A549 (cell line): ENCODE results near the gene FAAP24. TPM values are rescaled to one million over a fixed set of nuclear protein-coding genes. Genes with fewer than 3 reads are reported as not detected.

Source experiments
- BCL3 ChIP-seq: fragments of >200 bp; sonication (Bioruptor Twin); formaldehyde crosslinking; IDR thresholded peaks from 3 replicates; pipeline ENCODE4 v1.6.1; 2016
- BHLHE40 ChIP-seq: IDR thresholded peaks from 2 replicates; pipeline ENCODE4 v1.6.1; 2012; ENCODE audit warnings: low read depth, low read length, inconsistent platforms
- CBX8 ChIP-seq: fragments of 200-600 bp; sonication (generic); IDR thresholded peaks from 2 replicates; pipeline ENCODE4 v1.6.1; 2016
- CEBPB ChIP-seq, 2 experiments: fragments of >200 bp in 1 of 2; sonication (Bioruptor Twin) in 1 of 2; formaldehyde crosslinking in 1 of 2; IDR thresholded peaks; 2 replicates each; pipeline ENCODE4 v1.6.1; 2012 to 2016
- CHD2 ChIP-seq: fragments of 150-350 bp; IDR thresholded peaks from 2 replicates; pipeline ENCODE4 v1.6.1; 2014; ENCODE audit warnings: low read length; ENCODE audit not compliant: partially characterized antibody
- CHD4 ChIP-seq: fragments of 200-600 bp; sonication (generic); IDR thresholded peaks from 2 replicates; pipeline ENCODE4 v1.6.1; 2016; ENCODE audit warnings: antibody characterized with exemption, mild to moderate bottlenecking, borderline replicate concordance
- E2F6 ChIP-seq: IDR thresholded peaks from 2 replicates; pipeline ENCODE4 v1.6.1; 2012; ENCODE audit warnings: low read depth, borderline replicate concordance
- EHF ChIP-seq: fragments of 250-450 bp; sonication (Bioruptor Pico); IDR thresholded peaks from 2 replicates; pipeline ENCODE4 v1.5.0; 2020; ENCODE audit warnings: mild to moderate bottlenecking
- ESRRA ChIP-seq: fragments of 150-350 bp; IDR thresholded peaks from 2 replicates; pipeline ENCODE4 v1.6.1; 2014; ENCODE audit warnings: mild to moderate bottlenecking, low read length, borderline replicate concordance
- GATA3 ChIP-seq: IDR thresholded peaks from 2 replicates; pipeline ENCODE4 v1.6.1; 2012; ENCODE audit warnings: borderline replicate concordance
- HDAC2 ChIP-seq: fragments of 200-600 bp; sonication (generic); IDR thresholded peaks from 2 replicates; pipeline ENCODE4 v1.6.1; 2016
- HOXB13 ChIP-seq: fragments of 250-450 bp; sonication (Bioruptor Pico); IDR thresholded peaks from 2 replicates; pipeline ENCODE4 v1.5.0; 2020; ENCODE audit warnings: low read depth, mild to moderate bottlenecking, moderate library complexity
- JUNB ChIP-seq: fragments of >200 bp; sonication (Bioruptor Twin); formaldehyde crosslinking; IDR thresholded peaks from 2 replicates; pipeline ENCODE4 v1.6.1; 2016
- MAFK ChIP-seq: fragments of 450-650 bp; IDR thresholded peaks from 2 replicates; pipeline ENCODE4 v1.6.1; 2014; ENCODE audit not compliant: partially characterized antibody
- MAZ ChIP-seq: fragments of 150-350 bp; IDR thresholded peaks from 2 replicates; pipeline ENCODE4 v1.6.1; 2014; ENCODE audit warnings: antibody characterized with exemption, low read depth, low read length, borderline replicate concordance
- MYC ChIP-seq: IDR thresholded peaks from 2 replicates; pipeline ENCODE4 v1.6.1; 2012; ENCODE audit warnings: mild to moderate bottlenecking, inconsistent platforms, low read length, improper control_type of control experiment, borderline replicate concordance
- NR3C1 ChIP-seq: fragments of >200 bp; sonication (Bioruptor Twin); formaldehyde crosslinking; IDR thresholded peaks from 3 replicates; pipeline ENCODE4 v1.6.1; 2017
- POLR2A ChIP-seq: IDR thresholded peaks from 2 replicates; pipeline ENCODE4 v1.6.1; 2012; ENCODE audit warnings: mild to moderate bottlenecking, low read length
- POLR2AphosphoS2 ChIP-seq: conservative IDR thresholded peaks from 2 replicates; pipeline ENCODE4 v1.6.1; 2012; ENCODE audit warnings: low read length, improper control_type of control experiment, inconsistent platforms
- RAD21 ChIP-seq, 2 experiments: fragments of >200 bp in 1 of 2; sonication (Bioruptor Twin) in 1 of 2; formaldehyde crosslinking in 1 of 2; IDR thresholded peaks in 1 of 2; conservative IDR thresholded peaks in 1 of 2; 2 replicates in 1 of 2; 3 replicates in 1 of 2; pipeline ENCODE4 v1.6.1; 2012 to 2018; ENCODE audit warnings: inconsistent platforms in 1 of 2
- RARB ChIP-seq: fragments of 250-450 bp; sonication (Bioruptor Pico); IDR thresholded peaks from 2 replicates; pipeline ENCODE4 v1.8.0; 2021; ENCODE audit warnings: mild to moderate bottlenecking, moderate library complexity
- TP53 ChIP-seq: fragments of 250-450 bp; sonication (Bioruptor Pico); IDR thresholded peaks from 2 replicates; pipeline ENCODE4 v1.5.0; 2021; ENCODE audit warnings: mild to moderate bottlenecking, moderate library complexity
- ZC3H11A ChIP-seq: fragments of 450-650 bp; IDR thresholded peaks from 2 replicates; pipeline ENCODE4 v1.6.1; 2014; ENCODE audit warnings: antibody characterized with exemption, mild to moderate bottlenecking
- ZNF302 ChIP-seq: fragments of 250-450 bp; sonication (Bioruptor Pico); IDR thresholded peaks from 2 replicates; pipeline ENCODE4 v1.9.0; 2021; ENCODE audit warnings: inconsistent platforms, mild to moderate bottlenecking, moderate library complexity
- polyA plus RNA-seq, 4 experiments: library from polyadenylated mRNA; depleted of rRNA in 3 of 4; stranded (reverse); fragments of >200 nt; fragmentation: RNase III in 1 of 4; extraction: RNeasy Plus Mini Kit Qiagen cat#74134 plus additional on column Dnase treatment in 1 of 4; gene quantifications; 2 replicates in 3 of 4; 3 replicates in 1 of 4; pipeline ENCODE4 v1.2.3, GENCODE V29; 2011 to 2017
- TF ChIP-seq, protein P1 (sequence below): fragments of 150-350 bp; IDR thresholded peaks from 2 replicates; pipeline ENCODE4 v1.6.1; 2014; ENCODE audit warnings: low read depth, mild to moderate bottlenecking, low read length
- TF ChIP-seq, protein P2 (sequence below): fragments of 250-450 bp; sonication (Bioruptor Pico); IDR thresholded peaks from 2 replicates; pipeline ENCODE4 v1.5.0; 2020; ENCODE audit warnings: low read depth, mild to moderate bottlenecking, moderate library complexity
- TF ChIP-seq, protein P3 (sequence below): fragments of 250-450 bp; sonication (Bioruptor Pico); IDR thresholded peaks from 2 replicates; pipeline ENCODE4 v1.5.0; 2021; ENCODE audit warnings: mild to moderate bottlenecking, moderate library complexity, borderline replicate concordance

Gene FAAP24
- polyA plus RNA-seq, 2 of the 4 experiments (the other 2 are of a cell fraction), result 14.2 to 14.4 TPM

DNA sequence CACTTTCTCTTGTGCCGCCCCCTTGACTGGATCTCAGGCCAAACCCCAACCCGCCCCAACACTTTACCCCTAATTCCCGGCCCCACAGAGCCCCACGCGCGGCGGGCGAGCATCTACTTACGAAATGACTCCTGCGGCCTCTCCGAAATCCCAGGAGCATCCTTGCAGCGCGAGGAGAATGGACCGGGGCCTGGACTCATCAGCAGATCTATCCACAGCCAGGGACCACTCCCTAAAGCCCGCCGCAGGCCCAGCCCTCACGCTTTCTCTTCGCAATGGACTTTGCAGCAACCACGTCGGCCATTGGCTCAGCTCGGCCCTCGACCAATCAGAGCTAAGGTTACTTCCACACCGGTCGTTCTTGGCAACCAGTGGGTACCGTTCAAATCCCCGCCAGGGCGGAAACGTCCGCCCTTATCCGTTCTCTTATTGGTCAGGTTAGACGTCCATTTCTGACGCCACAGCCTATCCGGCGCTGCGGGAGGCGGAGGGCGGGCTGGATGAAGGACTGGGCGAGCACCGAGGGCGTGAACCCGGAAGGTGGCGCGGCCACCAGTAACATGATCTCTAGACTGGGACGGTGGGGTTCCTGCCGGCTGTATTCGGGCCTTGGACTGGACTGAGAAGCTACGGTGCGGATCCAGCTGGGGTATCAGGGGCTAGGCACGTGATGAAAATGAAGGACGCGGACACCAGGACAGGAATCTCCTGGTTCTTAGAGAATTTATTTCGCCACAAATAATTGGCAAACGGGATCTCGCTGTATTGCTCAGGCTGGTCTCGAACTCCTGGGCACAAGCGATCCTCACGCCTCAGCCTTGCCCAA, at the start of gene FAAP24, which contains the start of gene CEP89 (continued):
- peak; percentile 89; the same call in 1 of the 2 replicates for TF ChIP-seq RARB (CRISPR knock-in tag)
- 0 out of 4 replicates have a peak, but pooled peaks of 1 of the 2 experiments have one; percentile 24 for TF ChIP-seq CEBPB (IDR thresholded peaks at IDR 0.05)
- TF ChIP-seq, protein P1, sequence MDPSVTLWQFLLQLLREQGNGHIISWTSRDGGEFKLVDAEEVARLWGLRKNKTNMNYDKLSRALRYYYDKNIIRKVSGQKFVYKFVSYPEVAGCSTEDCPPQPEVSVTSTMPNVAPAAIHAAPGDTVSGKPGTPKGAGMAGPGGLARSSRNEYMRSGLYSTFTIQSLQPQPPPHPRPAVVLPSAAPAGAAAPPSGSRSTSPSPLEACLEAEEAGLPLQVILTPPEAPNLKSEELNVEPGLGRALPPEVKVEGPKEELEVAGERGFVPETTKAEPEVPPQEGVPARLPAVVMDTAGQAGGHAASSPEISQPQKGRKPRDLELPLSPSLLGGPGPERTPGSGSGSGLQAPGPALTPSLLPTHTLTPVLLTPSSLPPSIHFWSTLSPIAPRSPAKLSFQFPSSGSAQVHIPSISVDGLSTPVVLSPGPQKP, result no peak
- TF ChIP-seq HOXB13, result no peak
- no peak for TF ChIP-seq ZC3H11A
- TF ChIP-seq ESRRA, result 0 out of 2 replicates have a peak, but pooled peaks have one; percentile 44
- TF ChIP-seq BCL3, result peak; percentile 85; the same call in 2 of the 3 replicates
- TF ChIP-seq RAD21 (conservative IDR thresholded peaks at IDR 0.05 in 1 of 2, IDR thresholded peaks at IDR 0.05 in 1 of 2), result peak in 1 of 2 experiments; percentile 18; a peak in 1 of 5 replicates
- no peak for TF ChIP-seq HDAC2
- no peak for TF ChIP-seq JUNB
- TF ChIP-seq POLR2AphosphoS2, result 0 out of 2 replicates have a peak, but pooled peaks have one; percentile 86
- no peak; the same call in 1 of the 2 replicates for TF ChIP-seq GATA3
- peak; percentile 57; the same call in 1 of the 2 replicates for TF ChIP-seq E2F6
- TF ChIP-seq EHF (CRISPR knock-in tag), result peak; percentile 14; the same call in 1 of the 2 replicates
- no peak for TF ChIP-seq ZNF302 (CRISPR knock-in tag)
- TF ChIP-seq, protein P2, sequence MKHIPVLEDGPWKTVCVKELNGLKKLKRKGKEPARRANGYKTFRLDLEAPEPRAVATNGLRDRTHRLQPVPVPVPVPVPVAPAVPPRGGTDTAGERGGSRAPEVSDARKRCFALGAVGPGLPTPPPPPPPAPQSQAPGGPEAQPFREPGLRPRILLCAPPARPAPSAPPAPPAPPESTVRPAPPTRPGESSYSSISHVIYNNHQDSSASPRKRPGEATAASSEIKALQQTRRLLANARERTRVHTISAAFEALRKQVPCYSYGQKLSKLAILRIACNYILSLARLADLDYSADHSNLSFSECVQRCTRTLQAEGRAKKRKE (CRISPR knock-in tag), result no peak
- no peak for TF ChIP-seq CHD4
- TF ChIP-seq MYC, result no peak; the same call in 1 of the 2 replicates
- no peak for TF ChIP-seq BHLHE40
- no peak for TF ChIP-seq MAZ
- TF ChIP-seq, protein P3, sequence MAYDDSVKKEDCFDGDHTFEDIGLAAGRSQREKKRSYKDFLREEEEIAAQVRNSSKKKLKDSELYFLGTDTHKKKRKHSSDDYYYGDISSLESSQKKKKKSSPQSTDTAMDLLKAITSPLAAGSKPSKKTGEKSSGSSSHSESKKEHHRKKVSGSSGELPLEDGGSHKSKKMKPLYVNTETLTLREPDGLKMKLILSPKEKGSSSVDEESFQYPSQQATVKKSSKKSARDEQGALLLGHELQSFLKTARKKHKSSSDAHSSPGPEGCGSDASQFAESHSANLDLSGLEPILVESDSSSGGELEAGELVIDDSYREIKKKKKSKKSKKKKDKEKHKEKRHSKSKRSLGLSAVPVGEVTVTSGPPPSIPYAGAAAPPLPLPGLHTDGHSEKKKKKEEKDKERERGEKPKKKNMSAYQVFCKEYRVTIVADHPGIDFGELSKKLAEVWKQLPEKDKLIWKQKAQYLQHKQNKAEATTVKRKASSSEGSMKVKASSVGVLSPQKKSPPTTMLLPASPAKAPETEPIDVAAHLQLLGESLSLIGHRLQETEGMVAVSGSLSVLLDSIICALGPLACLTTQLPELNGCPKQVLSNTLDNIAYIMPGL (CRISPR knock-in tag), result no peak
- no peak for TF ChIP-seq NR3C1
- TF ChIP-seq MAFK, result no peak
- TF ChIP-seq CBX8, result no peak
- peak; percentile 88 for TF ChIP-seq POLR2A
- peak; percentile 57 for TF ChIP-seq CHD2
- TF ChIP-seq TP53 (CRISPR knock-in tag), result peak; percentile 27; the same call in 1 of the 2 replicates
